ENCODE data around the gene PDE8B.

The PDE8B gene

DNA sequence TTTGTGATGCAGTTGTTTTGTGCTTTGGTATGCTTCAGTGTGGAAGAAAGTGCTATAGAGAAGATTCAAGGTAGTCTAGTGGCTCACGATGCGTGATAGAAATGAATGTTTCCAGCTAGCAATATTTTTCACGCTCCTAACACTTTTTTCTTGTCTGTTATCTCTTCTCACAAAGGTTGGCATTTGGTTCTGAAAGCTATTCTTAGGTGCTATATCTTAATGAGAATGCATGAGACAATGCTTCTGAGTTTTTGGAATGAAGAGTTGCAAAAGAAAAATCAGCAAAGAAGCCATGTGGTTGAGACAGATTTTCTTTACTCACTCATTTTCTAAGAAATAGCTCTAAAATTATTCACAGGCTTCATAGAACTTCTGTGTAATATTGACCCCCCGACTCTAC is 122.6 kb downstream of the PDE8B start:
- no CpG with 5 or more reads among the region's 4 CpGs for WGBS (ENCODE audit: insufficient coverage)
- CTCF ChIA-PET: no interaction called here

DNA sequence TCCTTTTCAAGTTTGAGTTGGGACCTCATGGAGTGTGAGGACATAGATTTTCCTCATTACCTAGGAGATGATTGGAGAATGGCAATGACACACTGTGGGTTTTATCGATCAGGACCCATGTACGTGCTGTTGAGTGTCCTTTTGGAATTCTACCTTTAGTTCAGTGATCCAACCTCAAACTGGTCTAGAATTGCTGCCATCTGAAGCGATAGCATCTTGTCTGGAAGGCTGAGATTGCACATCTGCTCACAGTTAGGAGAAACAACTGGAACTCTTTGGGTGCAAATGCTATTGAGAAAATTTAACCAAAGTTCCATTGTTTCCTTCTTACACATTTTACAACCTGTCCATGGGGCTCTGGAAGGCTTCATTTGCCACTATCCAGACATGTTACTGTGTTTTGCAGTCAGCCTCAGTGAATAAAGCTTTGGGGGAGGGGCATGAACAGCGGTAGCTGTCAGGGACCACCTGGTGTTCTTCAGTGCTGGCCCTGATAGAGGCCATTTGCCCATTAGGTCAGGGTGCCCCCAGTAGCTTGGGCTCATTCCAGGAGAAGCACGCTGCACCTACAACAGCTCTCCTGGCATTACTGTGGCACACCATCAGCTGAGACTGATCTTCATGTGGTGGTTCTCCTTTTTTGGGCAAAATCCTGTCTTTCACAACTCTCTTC is 123.1 kb downstream of the PDE8B start:
- Histone ChIP-seq H3K27me3 (replicated peaks in 2 of 5; ENCODE audit: control insufficient read depth in 4 of 5, insufficient read depth in 5 of 5, low read length in 4 of 5) (no peaks in the 10 kb centered on the region), H3K4me1 (ENCODE audit: control extremely low read depth in 1 of 4, control insufficient read depth in 4 of 4, insufficient read depth in 4 of 4, low read length in 3 of 4) (no peaks in the 10 kb centered on the region), H3K9me3 (ENCODE audit: control extremely low read depth in 1 of 5, control insufficient read depth in 4 of 5, insufficient read depth in 2 of 5, low read depth in 1 of 5, low read length in 4 of 5) (no peaks in the 10 kb centered on the region), H3K36me3 (ENCODE audit: control insufficient read depth in 4 of 4, insufficient read depth in 4 of 4, low read length in 3 of 4) (no peaks in the 10 kb centered on the region), H3K27ac (ENCODE audit: insufficient read depth in 1 of 2, low read depth in 1 of 2, low read length in 2 of 2, poor library complexity in 1 of 2, severe bottlenecking in 2 of 2) (no peak overlapping the region), H3K4me3 (ENCODE audit: control insufficient read depth in 1 of 7, extremely low read depth in 1 of 7, insufficient read depth in 4 of 7, low read depth in 2 of 7, low read length in 6 of 7) (no peak overlapping the region)
- no peak for DNase-seq
- CTCF ChIA-PET: interaction anchor here (1.4 to 1.6 kb wide), 2 partner anchors 9 to 10 kb away, joined by 5 to 6 read pairs; no protein-coding TSS in a partner anchor
- POLR2A ChIA-PET: no interaction called here
- 88% methylated on average over 5 of the region's 5 CpGs for WGBS (ENCODE audit: insufficient coverage)

More for the DNA sequence above, 122.6 kb downstream of the PDE8B start:
- no peaks in the 10 kb centered on the region for H3K36me3 ChIP-seq (ENCODE audit: control insufficient read depth in 4 of 4, insufficient read depth in 4 of 4, low read length in 3 of 4)
- H3K27ac ChIP-seq (ENCODE audit: insufficient read depth in 1 of 2, low read depth in 1 of 2, low read length in 2 of 2, poor library complexity in 1 of 2, severe bottlenecking in 2 of 2): no peak overlapping the region
- no peak for DNase-seq
- no peak overlapping the region for H3K4me3 ChIP-seq (ENCODE audit: control insufficient read depth in 1 of 7, extremely low read depth in 1 of 7, insufficient read depth in 4 of 7, low read depth in 2 of 7, low read length in 6 of 7)
- no peaks in the 10 kb centered on the region for H3K9me3 ChIP-seq (ENCODE audit: control extremely low read depth in 1 of 5, control insufficient read depth in 4 of 5, insufficient read depth in 2 of 5, low read depth in 1 of 5, low read length in 4 of 5)
- POLR2A ChIA-PET: no interaction called here
- H3K27me3 ChIP-seq (replicated peaks in 2 of 5; ENCODE audit: control insufficient read depth in 4 of 5, insufficient read depth in 5 of 5, low read length in 4 of 5): no peaks in the 10 kb centered on the region
- H3K4me1 ChIP-seq (ENCODE audit: control extremely low read depth in 1 of 4, control insufficient read depth in 4 of 4, insufficient read depth in 4 of 4, low read length in 3 of 4): no peaks in the 10 kb centered on the region

DNA sequence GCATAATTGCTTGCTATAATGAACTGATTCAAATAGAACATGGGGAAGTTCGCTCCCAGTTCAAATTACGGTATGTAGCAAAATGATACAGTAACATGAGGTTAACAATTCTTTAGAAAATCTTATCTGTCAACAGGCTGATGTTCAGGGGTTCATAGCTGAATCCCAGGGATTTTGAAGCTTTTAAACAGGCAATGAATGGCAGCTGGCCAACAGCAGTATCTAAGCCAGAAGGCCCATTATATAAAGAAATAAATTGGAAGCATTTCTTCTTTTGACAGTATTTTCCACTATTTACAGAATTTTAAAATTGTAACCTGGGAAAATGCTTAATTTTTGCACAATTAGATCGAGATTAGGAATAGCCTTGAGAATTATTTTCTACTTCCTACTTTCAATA is 126.8 kb downstream of the PDE8B start:
- ChIA-PET POLR2A (no interaction called here), CTCF (no interaction called here)
- Histone ChIP-seq H3K4me3 (ENCODE audit: control insufficient read depth in 1 of 7, extremely low read depth in 1 of 7, insufficient read depth in 4 of 7, low read depth in 2 of 7, low read length in 6 of 7) (no peak overlapping the region), H3K36me3 (ENCODE audit: control insufficient read depth in 4 of 4, insufficient read depth in 4 of 4, low read length in 3 of 4) (no peaks in the 10 kb centered on the region), H3K9me3 (ENCODE audit: control extremely low read depth in 1 of 5, control insufficient read depth in 4 of 5, insufficient read depth in 2 of 5, low read depth in 1 of 5, low read length in 4 of 5) (no peaks in the 10 kb centered on the region), H3K4me1 (ENCODE audit: control extremely low read depth in 1 of 4, control insufficient read depth in 4 of 4, insufficient read depth in 4 of 4, low read length in 3 of 4) (no peaks in the 10 kb centered on the region), H3K27ac (ENCODE audit: insufficient read depth in 1 of 2, low read depth in 1 of 2, low read length in 2 of 2, poor library complexity in 1 of 2, severe bottlenecking in 2 of 2) (no peak overlapping the region), H3K27me3 (replicated peaks in 2 of 5; ENCODE audit: control insufficient read depth in 4 of 5, insufficient read depth in 5 of 5, low read length in 4 of 5) (no peaks in the 10 kb centered on the region)
- WGBS (ENCODE audit: insufficient coverage): no CpG with 5 or more reads among the region's 3 CpGs
- DNase-seq: no peak

GRCh38 chr5:77337686-77338085 is 127.2 kb downstream of the PDE8B start:
- no peaks in the 10 kb centered on the region for H3K36me3 ChIP-seq (ENCODE audit: control insufficient read depth in 4 of 4, insufficient read depth in 4 of 4, low read length in 3 of 4)
- DNase-seq: no peak
- POLR2A ChIA-PET: no interaction called here
- no peak overlapping the region for H3K4me3 ChIP-seq (ENCODE audit: control insufficient read depth in 1 of 7, extremely low read depth in 1 of 7, insufficient read depth in 4 of 7, low read depth in 2 of 7, low read length in 6 of 7)
- H3K4me1 ChIP-seq (ENCODE audit: control extremely low read depth in 1 of 4, control insufficient read depth in 4 of 4, insufficient read depth in 4 of 4, low read length in 3 of 4): no peaks in the 10 kb centered on the region
- no peaks in the 10 kb centered on the region for H3K9me3 ChIP-seq (ENCODE audit: control extremely low read depth in 1 of 5, control insufficient read depth in 4 of 5, insufficient read depth in 2 of 5, low read depth in 1 of 5, low read length in 4 of 5)
- H3K27me3 ChIP-seq (replicated peaks in 2 of 5; ENCODE audit: control insufficient read depth in 4 of 5, insufficient read depth in 5 of 5, low read length in 4 of 5): no peaks in the 10 kb centered on the region
- no peak overlapping the region for H3K27ac ChIP-seq (ENCODE audit: insufficient read depth in 1 of 2, low read depth in 1 of 2, low read length in 2 of 2, poor library complexity in 1 of 2, severe bottlenecking in 2 of 2)
- 100% methylated on average over 3 of the region's 4 CpGs for WGBS (ENCODE audit: insufficient coverage)
- CTCF ChIA-PET: no interaction called here

GRCh38 chr5:77339337-77339890 is 128.9 kb downstream of the PDE8B start:
- Histone ChIP-seq H3K4me3 (ENCODE audit: control insufficient read depth in 1 of 7, extremely low read depth in 1 of 7, insufficient read depth in 4 of 7, low read depth in 2 of 7, low read length in 6 of 7) (no peak overlapping the region), H3K27ac (ENCODE audit: insufficient read depth in 1 of 2, low read depth in 1 of 2, low read length in 2 of 2, poor library complexity in 1 of 2, severe bottlenecking in 2 of 2) (no peak overlapping the region), H3K27me3 (replicated peaks in 2 of 5; ENCODE audit: control insufficient read depth in 4 of 5, insufficient read depth in 5 of 5, low read length in 4 of 5) (no peaks in the 10 kb centered on the region), H3K9me3 (ENCODE audit: control extremely low read depth in 1 of 5, control insufficient read depth in 4 of 5, insufficient read depth in 2 of 5, low read depth in 1 of 5, low read length in 4 of 5) (no peaks in the 10 kb centered on the region), H3K36me3 (ENCODE audit: control insufficient read depth in 4 of 4, insufficient read depth in 4 of 4, low read length in 3 of 4) (no peaks in the 10 kb centered on the region), H3K4me1 (ENCODE audit: control extremely low read depth in 1 of 4, control insufficient read depth in 4 of 4, insufficient read depth in 4 of 4, low read length in 3 of 4) (no peaks in the 10 kb centered on the region)
- CTCF ChIA-PET: no interaction called here
- WGBS (ENCODE audit: insufficient coverage): no CpG with 5 or more reads among the region's 4 CpGs
- DNase-seq: no peak
- POLR2A ChIA-PET: no interaction called here

DNA sequence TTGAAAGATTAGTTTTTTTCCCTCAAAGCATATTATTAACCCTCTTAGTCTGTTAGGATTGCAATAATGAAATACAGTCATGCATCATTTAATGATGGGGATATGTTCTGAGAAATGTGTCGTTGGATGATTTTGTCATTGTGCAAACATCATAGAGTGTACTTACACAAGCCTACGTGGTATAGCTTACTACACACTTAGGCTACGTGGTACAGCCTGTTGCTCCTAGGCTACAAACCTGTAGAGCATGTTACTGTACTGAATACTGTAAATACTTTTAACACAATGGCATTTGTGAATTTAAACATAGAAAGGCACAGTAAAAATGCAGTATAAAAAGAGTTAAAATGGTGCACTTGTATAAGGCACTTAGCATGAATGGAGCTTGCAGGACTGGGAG is 132.7 kb downstream of the PDE8B start:
- H3K4me3 ChIP-seq (ENCODE audit: control insufficient read depth in 1 of 7, extremely low read depth in 1 of 7, insufficient read depth in 4 of 7, low read depth in 2 of 7, low read length in 6 of 7): no peak overlapping the region
- H3K27me3 ChIP-seq (replicated peaks in 2 of 5; ENCODE audit: control insufficient read depth in 4 of 5, insufficient read depth in 5 of 5, low read length in 4 of 5): no peaks in the 10 kb centered on the region
- DNase-seq: no peak
- no peak overlapping the region for H3K27ac ChIP-seq (ENCODE audit: insufficient read depth in 1 of 2, low read depth in 1 of 2, low read length in 2 of 2, poor library complexity in 1 of 2, severe bottlenecking in 2 of 2)
- no CpG with 5 or more reads among the region's 3 CpGs for WGBS (ENCODE audit: insufficient coverage)
- POLR2A ChIA-PET: no interaction called here
- no peaks in the 10 kb centered on the region for H3K9me3 ChIP-seq (ENCODE audit: control extremely low read depth in 1 of 5, control insufficient read depth in 4 of 5, insufficient read depth in 2 of 5, low read depth in 1 of 5, low read length in 4 of 5)
- H3K4me1 ChIP-seq (ENCODE audit: control extremely low read depth in 1 of 4, control insufficient read depth in 4 of 4, insufficient read depth in 4 of 4, low read length in 3 of 4): no peaks in the 10 kb centered on the region
- H3K36me3 ChIP-seq (ENCODE audit: control insufficient read depth in 4 of 4, insufficient read depth in 4 of 4, low read length in 3 of 4): no peaks in the 10 kb centered on the region
- CTCF ChIA-PET: interaction anchor here (1.8 kb wide), 1 partner anchor 9 kb away, joined by 5 read pairs; no protein-coding TSS in a partner anchor

DNA sequence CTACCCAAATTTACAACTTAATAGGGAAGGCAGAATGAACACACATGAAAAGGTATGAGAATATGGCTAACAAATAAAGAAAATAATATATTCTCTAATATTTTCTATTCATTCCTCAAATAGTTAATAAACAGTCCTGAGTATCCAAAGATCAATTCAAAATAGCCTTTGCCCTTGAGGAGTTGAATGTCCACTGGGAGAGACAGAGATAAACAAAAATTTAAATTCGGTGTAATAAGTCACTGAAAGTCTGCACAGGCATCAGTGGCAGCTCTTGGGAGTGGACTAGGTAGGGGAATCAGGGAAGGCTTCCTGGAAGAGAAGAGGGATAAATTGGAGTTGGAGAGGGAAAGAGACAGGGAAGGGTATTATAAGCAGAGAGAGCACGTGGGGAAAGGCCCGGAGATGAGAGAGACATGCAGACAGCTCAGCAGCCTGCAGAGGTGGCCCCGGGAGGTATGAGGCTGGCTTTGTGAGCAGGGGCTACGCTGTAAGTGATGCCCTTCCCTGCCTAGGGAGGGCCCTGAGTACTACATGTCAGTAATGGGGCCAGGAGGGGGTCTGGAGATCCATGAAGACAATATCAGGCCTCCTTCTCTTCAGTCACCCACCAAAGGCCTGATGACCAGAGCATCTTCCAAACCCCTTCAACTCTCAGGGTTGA is 137.1 kb downstream of the PDE8B start:
- H3K36me3 ChIP-seq (ENCODE audit: control insufficient read depth in 4 of 4, insufficient read depth in 4 of 4, low read length in 3 of 4): no peaks in the 10 kb centered on the region
- WGBS (ENCODE audit: insufficient coverage): 98% methylated on average over 5 of the region's 5 CpGs
- ChIA-PET POLR2A (no interaction called here), CTCF (no interaction called here)
- H3K9me3 ChIP-seq (ENCODE audit: control extremely low read depth in 1 of 5, control insufficient read depth in 4 of 5, insufficient read depth in 2 of 5, low read depth in 1 of 5, low read length in 4 of 5): no peaks in the 10 kb centered on the region
- DNase-seq: no peak
- no peaks in the 10 kb centered on the region for H3K4me1 ChIP-seq (ENCODE audit: control extremely low read depth in 1 of 4, control insufficient read depth in 4 of 4, insufficient read depth in 4 of 4, low read length in 3 of 4)
- H3K27me3 ChIP-seq (replicated peaks in 2 of 5; ENCODE audit: control insufficient read depth in 4 of 5, insufficient read depth in 5 of 5, low read length in 4 of 5): no peaks in the 10 kb centered on the region
- no peak overlapping the region for H3K4me3 ChIP-seq (ENCODE audit: control insufficient read depth in 1 of 7, extremely low read depth in 1 of 7, insufficient read depth in 4 of 7, low read depth in 2 of 7, low read length in 6 of 7)
- H3K27ac ChIP-seq (ENCODE audit: insufficient read depth in 1 of 2, low read depth in 1 of 2, low read length in 2 of 2, poor library complexity in 1 of 2, severe bottlenecking in 2 of 2): no peak overlapping the region

Measured in common myeloid progenitor, CD34-positive (primary cell).